ENCODE measurements around the gene LRCH1. TPM values are rescaled to one million over a fixed set of nuclear protein-coding genes. Genes with fewer than 3 reads are reported as not detected.

The LRCH1 gene
- total and polyA plus RNA-seq, 10 of the 15 experiments (the other 5 are each of a cell fraction or from before 2014, with no cell fraction given), result 5.3 to 48.9 (median 14.4) TPM

- POLR2A ChIA-PET, result interaction anchor here (0.5 to 2.0 kb wide), 2 partner anchors 17 to 37 kb away, joined by 3 to 6 read pairs; no protein-coding TSS in a partner anchor
- Histone ChIP-seq H3K79me2 (ENCODE audit: control insufficient read depth, insufficient read depth, low read length) (peaks cover 93% of the 10 kb centered on the region), H3K4me1 (ENCODE audit: control insufficient read depth, insufficient read depth, low read length) (peaks cover 34% of the 10 kb centered on the region), H3K27ac (ENCODE audit: control insufficient read depth, insufficient read depth) (no peak overlapping the region), H2AFZ (ENCODE audit: control insufficient read depth, low read depth, low read length) (no peak overlapping the region), H3K36me3 (ENCODE audit: control insufficient read depth in 2 of 2, insufficient read depth in 2 of 2, low read length in 1 of 2) (no peaks in the 10 kb centered on the region; a peak in 1 of 4 replicates), H3K4me3 (no peak overlapping the region), H3K9ac (ENCODE audit: control insufficient read depth, insufficient read depth, low read length) (no peak overlapping the region), H3K9me3 (replicated peaks; ENCODE audit: control insufficient read depth, insufficient read depth, low read length) (no peaks in the 10 kb centered on the region; the same call in 1 of the 3 replicates), H4K20me1 (ENCODE audit: control insufficient read depth, insufficient read depth) (no peaks in the 10 kb centered on the region), H3K27me3 (replicated peaks in 1 of 2; ENCODE audit: control insufficient read depth in 2 of 2, insufficient read depth in 2 of 2, low read length in 1 of 2) (no peaks in the 10 kb centered on the region), H3K4me2 (ENCODE audit: control insufficient read depth, insufficient read depth) (no peak overlapping the region)
- CTCF ChIA-PET, result interaction anchor here (0.9 to 1.6 kb wide), 2 partner anchors 10 to 17 kb away, joined by 3 to 4 read pairs; no protein-coding TSS in a partner anchor
- no TSS peak for BruUV-seq (replicated peaks)
- RAD21 ChIA-PET (ENCODE audit: unreplicated experiment), result interaction anchor here (1.0 to 2.0 kb wide), 2 partner anchors 15 to 62 kb away, joined by 3 to 8 read pairs; partner anchors contain the start of gene LRCH1
- no peak for DNase-seq (ENCODE audit: low read depth, low spot score)
- no peak for FAIRE-seq
- no peak for ATAC-seq
- SMC1A ChIA-PET (ENCODE audit: uncharacterized antibody, unreplicated experiment), result interaction anchor here (0.8 to 16.4 kb wide), 4 partner anchors 7 to 42 kb away, joined by 3 to 170 read pairs (median 4); no protein-coding TSS in a partner anchor
- in situ Hi-C loops (cut with MboI), result no loop called here
- intact Hi-C loops (cut with micrococcal nuclease; ENCODE audit: unreplicated experiment), result no loop called here
- WGBS (ENCODE audit: insufficient coverage, insufficient replicate concordance, low lambda C conversion rate, missing lambda C conversion rate), result 46% methylated on average over 7 of the region's 7 CpGs
- TF ChIP-seq NBN (IDR thresholded peaks at IDR 0.05) (no peak), BCL11A (IDR thresholded peaks at IDR 0.05; ENCODE audit: low read depth, low read length) (no peak), MXI1 (IDR thresholded peaks at IDR 0.05; ENCODE audit: low read depth, low read length) (no peak), POLR2A (IDR thresholded peaks at IDR 0.05; ENCODE audit: low read depth, low read length) (no peak), USF2 (IDR thresholded peaks at IDR 0.05; ENCODE audit: borderline replicate concordance, low read depth, low read length) (no peak), ZBTB40 (IDR thresholded peaks at IDR 0.05; ENCODE audit: borderline replicate concordance) (no peak), MLLT1 (IDR thresholded peaks at IDR 0.05) (no peak), SMARCA5 (IDR thresholded peaks at IDR 0.05) (no peak), BACH1 (IDR thresholded peaks at IDR 0.05; ENCODE audit: borderline replicate concordance) (no peak), RELA (IDR thresholded peaks at IDR 0.05; ENCODE audit: borderline replicate concordance, partially characterized antibody) (no peak), ZNF217 (IDR thresholded peaks at IDR 0.05) (no peak)
- TF ChIP-seq, protein P1, sequence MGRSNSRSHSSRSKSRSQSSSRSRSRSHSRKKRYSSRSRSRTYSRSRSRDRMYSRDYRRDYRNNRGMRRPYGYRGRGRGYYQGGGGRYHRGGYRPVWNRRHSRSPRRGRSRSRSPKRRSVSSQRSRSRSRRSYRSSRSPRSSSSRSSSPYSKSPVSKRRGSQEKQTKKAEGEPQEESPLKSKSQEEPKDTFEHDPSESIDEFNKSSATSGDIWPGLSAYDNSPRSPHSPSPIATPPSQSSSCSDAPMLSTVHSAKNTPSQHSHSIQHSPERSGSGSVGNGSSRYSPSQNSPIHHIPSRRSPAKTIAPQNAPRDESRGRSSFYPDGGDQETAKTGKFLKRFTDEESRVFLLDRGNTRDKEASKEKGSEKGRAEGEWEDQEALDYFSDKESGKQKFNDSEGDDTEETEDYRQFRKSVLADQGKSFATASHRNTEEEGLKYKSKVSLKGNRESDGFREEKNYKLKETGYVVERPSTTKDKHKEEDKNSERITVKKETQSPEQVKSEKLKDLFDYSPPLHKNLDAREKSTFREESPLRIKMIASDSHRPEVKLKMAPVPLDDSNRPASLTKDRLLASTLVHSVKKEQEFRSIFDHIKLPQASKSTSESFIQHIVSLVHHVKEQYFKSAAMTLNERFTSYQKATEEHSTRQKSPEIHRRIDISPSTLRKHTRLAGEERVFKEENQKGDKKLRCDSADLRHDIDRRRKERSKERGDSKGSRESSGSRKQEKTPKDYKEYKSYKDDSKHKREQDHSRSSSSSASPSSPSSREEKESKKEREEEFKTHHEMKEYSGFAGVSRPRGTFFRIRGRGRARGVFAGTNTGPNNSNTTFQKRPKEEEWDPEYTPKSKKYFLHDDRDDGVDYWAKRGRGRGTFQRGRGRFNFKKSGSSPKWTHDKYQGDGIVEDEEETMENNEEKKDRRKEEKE (IDR thresholded peaks at IDR 0.05), result no peak
- TF ChIP-seq, protein P2, sequence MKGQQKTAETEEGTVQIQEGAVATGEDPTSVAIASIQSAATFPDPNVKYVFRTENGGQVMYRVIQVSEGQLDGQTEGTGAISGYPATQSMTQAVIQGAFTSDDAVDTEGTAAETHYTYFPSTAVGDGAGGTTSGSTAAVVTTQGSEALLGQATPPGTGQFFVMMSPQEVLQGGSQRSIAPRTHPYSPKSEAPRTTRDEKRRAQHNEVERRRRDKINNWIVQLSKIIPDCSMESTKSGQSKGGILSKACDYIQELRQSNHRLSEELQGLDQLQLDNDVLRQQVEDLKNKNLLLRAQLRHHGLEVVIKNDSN (IDR thresholded peaks at IDR 0.05; ENCODE audit: borderline replicate concordance, extremely low read length, insufficient read depth, low read depth, low read length), result no peak
Observed at GRCh38 chr13:46614582-46614981, 61.6 kb downstream of the LRCH1 start.

Data from GM12878 (cell line).